Iris pigment epithelial cell (primary cell): ENCODE data around the gene NKX1-2.
"Not testable (repeated sequence)": the region's sequence is repeated elsewhere in the genome, so short reads cannot be mapped to it uniquely, and the experiment has no call there.

Source experiments
- DNase-seq: peaks from one replicate; pipeline ENCODE4 v3.0.0-alpha.2; 2011; ENCODE audit warnings: low read depth

The NKX1-2 gene

DNA sequence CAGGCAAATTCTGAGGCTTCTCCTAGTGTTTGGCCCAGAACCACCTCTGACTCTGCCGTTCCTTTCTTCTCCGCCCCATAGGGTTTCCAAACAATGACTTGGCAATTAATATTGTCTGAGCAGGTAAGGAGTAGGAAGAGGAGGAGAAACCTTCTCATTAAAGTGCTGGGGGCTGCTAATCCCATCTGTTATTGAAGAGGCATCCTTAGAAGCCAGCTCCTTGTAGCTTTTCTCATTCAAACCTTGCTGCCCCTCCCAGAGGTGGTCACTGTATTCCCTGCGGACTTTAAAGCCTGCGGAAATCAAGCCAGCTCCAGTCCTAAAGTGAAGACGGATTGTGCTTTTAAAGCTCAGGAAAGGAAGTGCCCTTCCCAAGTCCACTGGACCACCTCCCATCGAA lies 1.4 kb upstream of the NKX1-2 start:
- DNase-seq: no peak

DNA sequence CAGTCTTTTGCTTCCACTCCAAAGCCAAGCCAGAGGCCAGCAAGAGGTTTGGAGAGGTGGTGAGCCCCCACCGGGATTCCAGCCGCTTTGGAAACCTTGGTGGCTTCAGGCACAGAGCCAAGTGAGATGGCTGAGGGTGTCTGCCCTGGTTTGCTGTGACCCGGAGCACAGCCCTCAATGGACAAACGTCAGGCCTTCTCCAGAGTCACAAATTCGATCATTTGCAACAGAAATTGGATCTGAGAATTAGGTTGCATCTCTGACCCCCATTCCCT lies 885 bp upstream of the NKX1-2 start:
- DNase-seq: no peak

- DNase-seq: no peak
These were observed 444 bp downstream of the NKX1-2 start for GRCh38 chr10:124449170-124450011.

- DNase-seq: no peak
These were observed 1.1 kb downstream of the NKX1-2 start for GRCh38 chr10:124448696-124449169.

DNA sequence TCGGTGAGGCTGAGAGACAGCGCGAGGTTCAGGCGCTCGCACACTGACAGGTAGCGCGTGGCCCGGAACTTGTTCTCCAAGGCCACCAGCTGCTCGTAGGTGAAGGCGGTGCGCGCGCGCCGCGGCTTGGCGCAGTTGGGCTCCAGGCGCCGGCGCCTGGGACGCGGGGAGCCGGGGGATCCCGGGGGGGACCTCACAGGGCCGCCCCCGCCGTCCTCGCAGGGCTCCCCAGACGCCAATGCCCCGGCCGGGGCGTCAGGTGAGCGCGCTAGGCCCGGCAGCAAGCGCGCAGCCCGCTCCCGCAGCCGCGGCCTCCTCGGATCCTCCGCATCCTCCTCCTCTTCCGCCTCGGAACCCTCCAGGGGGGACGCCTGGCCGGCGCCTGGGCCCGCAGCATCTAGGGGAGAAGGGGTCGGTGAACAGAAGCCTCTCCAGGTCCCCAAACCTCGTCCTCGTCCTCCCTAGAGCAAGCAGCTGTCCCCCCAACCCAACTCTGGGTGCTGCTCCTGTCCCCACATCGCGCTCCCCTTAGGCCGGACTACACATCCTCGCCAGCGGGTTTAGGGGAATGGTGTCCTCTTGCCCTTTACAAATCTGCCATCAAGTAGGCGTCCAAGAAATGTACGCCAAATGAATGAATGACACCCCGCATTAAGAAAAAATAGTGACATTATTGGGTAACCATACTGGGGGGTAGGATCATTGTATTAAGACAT lies 1.9 kb downstream of the NKX1-2 start:
- no peak for DNase-seq

DNA sequence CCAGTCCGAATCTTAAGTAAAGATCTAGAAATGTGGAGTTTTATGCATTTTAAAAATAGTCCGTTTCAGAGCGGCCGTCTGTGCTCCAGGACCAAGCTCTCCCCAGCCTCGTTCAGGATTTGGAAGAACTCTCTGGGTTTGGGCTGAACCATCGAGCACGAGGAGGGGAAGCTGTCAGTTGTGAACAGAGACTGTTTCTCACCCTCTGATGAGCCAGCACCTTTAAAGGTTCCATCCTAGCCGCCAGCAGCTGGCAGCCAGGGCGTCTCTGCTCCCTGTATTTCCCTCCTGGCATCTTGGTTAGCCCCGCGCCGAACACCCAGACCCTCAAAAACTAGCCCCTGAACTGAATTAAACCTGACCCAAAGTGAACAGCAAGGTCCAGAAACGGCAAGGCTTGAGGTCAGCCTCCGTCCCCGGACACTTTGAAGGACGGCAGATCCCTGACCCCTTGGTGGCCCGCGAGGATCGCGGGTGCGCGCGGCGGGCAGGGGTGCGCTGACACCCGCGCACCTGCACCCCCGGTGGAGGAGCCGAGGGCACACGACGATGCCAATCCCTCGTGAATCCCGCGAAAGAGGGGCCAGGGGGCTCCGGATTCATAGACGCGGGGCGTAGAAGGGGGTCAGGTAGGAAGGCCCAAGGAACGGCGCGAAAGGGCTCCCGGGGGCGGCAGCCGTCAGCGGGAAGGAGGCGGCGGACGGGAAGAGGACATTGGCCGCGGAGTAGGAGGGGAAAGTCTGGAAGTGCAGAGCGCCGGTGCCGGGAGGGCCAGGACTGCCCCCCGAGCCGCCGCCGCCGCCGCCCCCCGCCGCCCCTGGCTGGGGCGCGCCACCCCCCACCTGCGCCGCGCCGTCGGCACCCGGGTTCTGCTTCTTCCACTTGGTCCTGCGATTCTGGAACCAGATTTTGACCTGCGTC lies 2.7 kb downstream of the NKX1-2 start:
- no peak for DNase-seq

- not testable (repeated sequence) for DNase-seq
These were observed 8.1 kb downstream of the NKX1-2 start for GRCh38 chr10:124441694-124442093.

- DNase-seq: no peak
These were observed 13.6 kb downstream of the NKX1-2 start for GRCh38 chr10:124436191-124436638.

DNA sequence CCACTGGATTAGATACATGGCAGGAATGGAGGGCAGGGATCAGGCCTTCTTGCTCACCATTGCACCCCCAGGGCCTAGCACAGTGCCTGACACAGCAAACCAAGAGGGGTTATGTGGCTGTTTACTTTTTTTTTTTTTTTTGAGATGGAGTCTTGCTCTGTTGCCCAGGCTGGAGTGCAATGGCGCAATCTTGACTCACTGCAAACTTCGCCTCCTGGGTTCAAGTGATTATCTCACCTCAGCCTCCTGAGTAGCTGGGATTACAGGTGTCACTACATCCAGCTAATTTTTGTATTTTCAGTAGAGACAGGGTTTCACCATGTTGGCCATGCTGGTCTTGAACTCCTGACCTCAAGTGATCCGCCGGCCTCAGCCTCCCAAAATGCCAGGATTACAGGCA lies 14.2 kb downstream of the NKX1-2 start:
- DNase-seq: not testable (repeated sequence)

DNA sequence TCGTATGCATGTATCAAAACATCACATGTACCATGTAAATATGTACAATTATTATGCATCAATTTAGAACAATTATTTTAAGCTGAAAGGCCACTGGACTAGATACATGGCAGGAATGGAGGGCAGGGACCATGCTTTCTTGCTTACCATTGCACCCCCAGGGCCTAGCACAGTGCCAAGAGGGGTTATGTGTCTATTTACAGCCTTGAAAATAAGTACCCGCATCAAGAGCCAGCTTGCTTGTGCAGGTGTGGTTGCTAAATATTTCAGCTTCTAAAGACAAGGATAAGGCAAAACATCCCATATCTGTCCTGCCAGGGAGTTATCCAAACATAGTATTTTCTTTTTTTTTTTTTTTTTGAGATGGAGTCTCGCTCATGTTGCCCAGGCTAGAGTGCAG lies 16.4 kb downstream of the NKX1-2 start:
- DNase-seq: no peak

DNA sequence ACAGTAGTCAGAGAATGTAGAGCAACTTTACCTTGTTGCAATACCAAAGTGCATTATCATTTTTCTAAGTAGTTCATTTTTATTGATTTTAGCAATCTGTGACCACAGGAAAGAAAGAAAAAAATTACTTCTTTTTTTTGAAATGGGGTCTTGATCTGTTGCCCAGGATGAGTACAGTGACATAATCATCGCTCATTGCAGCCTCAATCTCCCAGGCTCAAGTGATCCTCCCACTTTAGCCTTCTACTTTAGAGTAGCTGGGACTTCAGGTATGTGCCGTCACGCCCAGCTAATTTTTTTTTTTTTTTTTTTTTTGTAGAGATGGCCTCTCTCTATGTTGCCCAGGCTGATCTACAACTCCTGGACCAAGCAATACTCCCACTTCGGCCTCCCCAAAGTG lies 19.8 kb downstream of the NKX1-2 start:
- DNase-seq: no peak

GRCh38 chr10:124429576-124429975 lies 20.3 kb downstream of the NKX1-2 start:
- DNase-seq: no peak

GRCh38 chr10:124428207-124428777 lies 21.5 kb downstream of the NKX1-2 start:
- no peak for DNase-seq

- no peak for DNase-seq
These were observed 24.4 kb downstream of the NKX1-2 start for GRCh38 chr10:124425227-124425962.

DNA sequence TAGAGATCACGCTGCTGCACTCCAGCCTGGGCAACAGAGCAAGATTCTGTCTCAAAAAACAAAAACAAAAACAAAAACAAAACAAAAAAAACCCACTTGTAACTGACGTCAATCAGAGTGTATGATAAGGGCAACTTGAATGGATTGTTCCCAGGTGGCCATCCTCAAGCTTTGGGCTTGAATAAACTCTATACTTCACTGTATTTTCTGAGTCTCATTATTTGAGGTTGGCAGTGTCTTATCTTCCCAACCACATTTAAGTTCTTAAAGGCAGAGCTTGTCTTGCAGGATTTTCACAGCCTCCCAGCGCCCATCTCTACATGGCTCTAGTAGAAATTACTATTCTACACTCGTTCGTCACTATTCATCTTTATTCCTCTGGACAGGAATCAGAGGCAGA lies 26.0 kb downstream of the NKX1-2 start:
- no peak for DNase-seq

- DNase-seq: no peak
These were observed 27.1 kb downstream of the NKX1-2 start for GRCh38 chr10:124422742-124423141.

DNA sequence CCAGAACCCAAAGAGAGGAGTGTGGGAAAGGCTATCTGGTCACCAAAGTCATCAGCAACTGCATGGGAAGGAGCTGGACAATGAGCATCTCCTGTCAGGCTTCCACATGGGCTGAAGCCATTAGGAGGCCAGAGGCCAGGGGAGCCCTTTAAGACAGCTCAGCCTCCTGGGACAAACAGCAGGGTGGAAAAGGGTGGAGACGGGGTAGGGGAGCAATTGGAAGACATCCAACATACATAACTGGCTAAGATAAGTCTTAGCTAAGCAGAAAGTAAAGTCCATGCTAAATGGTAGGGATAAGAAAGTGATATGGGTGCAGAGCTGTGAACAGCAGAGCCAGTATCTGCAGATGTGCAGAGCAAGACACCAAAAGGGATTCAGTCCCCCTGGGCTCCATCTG lies 29.6 kb downstream of the NKX1-2 start:
- DNase-seq: no peak

- no peak for DNase-seq
These were observed 30.2 kb downstream of the NKX1-2 start for GRCh38 chr10:124419635-124420034.

GRCh38 chr10:124418726-124419501 lies 30.9 kb downstream of the NKX1-2 start, which contains the start of gene OAT:
OAT (minus strand) TSS chr10:124418923; CDS start chr10:124412171, 6,752 bp downstream.
- DNase-seq: peak; percentile 95
